Measurements from ENCODE around the gene UBE2M.
"Not testable (repeated sequence)": the region's sequence is repeated elsewhere in the genome, so short reads cannot be mapped to it uniquely, and the experiment has no call there.

UBE2M gene

DNA sequence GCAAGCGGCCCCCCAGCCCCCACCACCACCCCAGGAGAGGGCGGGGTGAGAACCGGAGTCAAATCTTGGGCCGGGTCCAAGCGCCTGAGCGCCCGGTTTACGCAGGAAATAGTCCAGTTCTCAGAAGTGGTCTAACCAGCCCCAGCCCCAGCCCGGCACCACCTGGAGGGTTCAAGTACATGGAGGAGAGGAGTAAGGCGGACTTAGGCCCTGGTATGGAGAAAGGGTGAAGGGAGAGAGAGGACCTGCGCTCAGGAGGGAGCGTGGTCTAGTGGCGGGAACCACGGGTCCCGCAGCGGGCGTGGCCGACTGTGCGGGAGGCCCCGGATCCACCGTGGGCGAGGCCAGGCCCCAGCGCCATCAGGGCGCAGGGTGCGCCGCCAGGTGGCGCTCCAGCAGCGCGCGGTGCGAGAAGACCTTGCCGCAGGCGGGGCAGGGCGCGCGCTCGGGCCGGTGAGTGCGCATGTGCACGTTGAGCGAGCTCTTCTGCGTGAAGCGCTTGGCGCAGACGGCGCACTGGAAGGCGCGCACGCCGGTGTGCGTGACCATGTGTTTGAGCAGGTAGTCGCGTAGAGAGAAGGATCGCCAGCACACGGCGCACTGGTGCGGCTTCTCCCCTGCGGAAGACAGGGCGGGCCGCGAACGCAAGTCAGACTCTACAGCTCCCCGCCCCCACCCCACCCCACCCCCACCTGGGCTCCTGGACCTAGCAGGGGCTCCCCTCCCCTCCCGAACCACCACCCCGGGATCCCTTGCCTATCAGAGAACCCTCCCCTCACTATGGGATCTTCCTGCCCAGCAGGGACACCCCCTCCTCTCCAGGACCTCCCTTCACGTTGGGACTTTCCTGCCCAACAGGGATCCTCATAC is 44.5 kb downstream of the UBE2M start:
- in situ Hi-C loops (cut with HindIII; ENCODE audit: low sequenced_read_pairs): no loop called here

DNA sequence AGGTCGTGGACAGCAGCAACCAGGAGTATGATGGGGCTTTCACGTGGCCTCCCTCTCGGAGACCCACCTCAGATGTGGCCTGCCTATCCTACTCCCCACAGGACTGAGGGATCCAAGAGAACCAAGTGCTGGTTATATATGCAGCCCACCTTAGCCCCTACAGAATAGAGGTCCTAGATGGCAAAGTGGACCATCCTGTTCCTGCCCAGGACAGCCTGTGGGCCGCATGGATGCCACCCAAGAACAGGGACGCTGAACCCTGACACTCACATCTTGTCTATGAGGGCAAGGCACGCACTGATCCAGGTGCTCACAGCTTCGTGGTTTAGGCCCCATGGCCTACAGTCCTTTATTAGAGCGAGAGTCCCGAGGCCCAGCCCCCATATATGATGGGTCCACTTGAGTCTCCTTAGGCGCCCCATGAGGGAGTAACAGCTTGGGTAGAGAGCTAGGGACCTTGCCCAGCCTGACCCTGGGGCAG is 45.2 kb downstream of the UBE2M start:
- in situ Hi-C loops (cut with HindIII; ENCODE audit: low sequenced_read_pairs): no loop called here

DNA sequence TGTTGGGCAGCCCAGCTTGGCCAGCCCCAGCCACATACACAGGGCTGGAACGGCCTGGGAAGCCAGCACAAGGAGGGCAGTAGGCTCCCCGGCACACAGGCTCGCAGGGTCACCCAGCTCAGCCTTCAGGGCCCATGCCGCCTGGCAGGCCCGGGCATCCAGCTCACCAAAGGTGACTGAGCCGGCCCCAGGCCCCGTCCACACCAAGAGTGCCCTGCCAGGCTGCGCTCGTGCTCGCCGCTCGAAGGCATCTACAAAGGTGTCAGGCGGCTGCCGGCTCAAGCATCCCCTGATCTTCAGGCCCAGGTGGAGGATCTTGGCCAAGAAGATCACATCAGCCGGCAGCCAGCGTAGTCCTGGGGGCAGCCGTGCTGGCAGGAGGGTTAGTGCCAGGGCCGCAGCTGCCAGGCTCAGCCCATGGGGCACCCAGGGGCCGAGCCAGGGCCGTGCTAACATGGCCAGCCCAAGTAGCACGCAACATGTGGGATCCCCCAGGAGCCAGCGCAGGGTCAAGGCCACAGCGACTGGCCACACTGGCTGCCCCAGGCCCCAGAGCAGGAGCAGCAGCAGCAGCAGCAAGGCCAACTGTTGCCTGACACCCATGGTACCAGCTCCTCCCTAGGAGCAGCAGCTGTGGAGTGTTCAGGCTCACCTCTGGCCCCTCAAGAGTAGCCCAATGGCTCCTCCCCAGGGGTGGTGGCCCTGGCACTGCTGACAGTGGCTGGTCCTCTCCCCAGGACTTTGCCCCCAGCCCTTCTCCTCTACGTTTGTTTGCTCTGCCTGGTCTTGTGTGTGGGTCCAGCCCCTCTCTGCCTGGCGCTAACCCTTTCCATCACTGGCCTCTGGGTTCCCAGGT is 46.8 kb downstream of the UBE2M start, which contains the start of gene SLC27A5:
Gene SLC27A5, minus strand, starts transcription at position 640 of the 856 bp plus-strand sequence. Its CDS starts 37 bp downstream, at position 603.
- in situ Hi-C loops (cut with HindIII; ENCODE audit: low sequenced_read_pairs): no loop called here

DNA sequence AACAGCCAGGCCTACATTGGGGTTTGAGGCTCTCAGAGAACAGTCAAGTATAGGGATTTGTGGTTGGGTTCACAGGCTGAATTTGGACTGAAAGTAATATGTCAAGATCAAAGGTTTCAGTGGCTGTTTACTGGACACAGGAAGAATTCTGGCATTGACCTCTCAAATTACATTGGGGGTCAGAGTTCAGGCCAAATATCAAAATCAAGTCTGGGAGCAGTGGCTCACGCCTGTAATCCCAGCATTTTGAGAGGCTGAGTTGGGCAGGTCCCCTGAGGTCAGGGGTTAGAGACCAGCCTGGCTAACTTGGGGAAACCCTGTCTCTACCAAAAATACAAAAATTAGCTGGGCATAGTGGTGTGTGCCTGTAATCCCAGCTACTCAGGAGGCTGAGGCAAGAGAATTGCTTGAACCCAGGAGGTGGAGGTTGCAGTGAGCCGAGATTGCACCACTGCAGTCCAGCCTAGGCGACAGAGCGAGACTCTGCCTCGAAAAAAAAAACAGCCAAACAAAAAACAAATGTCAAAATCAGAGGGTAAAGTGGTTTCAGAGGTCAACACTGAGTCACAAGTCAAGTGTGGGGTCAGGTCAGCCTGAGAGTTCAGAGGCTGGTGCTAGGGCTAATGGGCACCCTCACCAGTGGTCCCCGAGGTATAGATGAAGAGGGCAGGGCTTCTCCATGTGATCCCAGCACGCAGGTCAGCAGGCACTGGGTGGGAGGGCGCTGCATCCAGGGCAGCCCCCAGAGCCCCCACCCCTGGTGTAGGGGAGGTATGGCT is 48.1 kb downstream of the UBE2M start:
- in situ Hi-C loops (cut with HindIII; ENCODE audit: low sequenced_read_pairs): no loop called here

DNA sequence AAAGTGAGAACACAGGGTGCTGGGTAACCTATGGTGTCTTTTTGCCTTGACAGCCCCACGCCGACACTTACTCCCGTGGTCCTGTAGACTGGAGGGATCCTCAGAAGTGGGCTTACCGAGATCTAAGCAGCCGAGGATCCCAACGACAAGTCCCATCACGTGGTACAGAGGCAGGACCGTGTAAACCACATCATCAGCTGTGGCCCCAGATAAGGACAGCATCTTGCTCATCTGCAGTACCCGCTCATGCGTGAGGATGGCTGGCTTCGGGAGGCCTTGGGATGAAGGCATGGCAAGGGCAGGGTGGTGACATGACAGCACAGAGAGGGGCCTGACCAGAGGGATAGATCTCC is 48.7 kb downstream of the UBE2M start:
- in situ Hi-C loops (cut with HindIII; ENCODE audit: low sequenced_read_pairs): no loop called here

DNA sequence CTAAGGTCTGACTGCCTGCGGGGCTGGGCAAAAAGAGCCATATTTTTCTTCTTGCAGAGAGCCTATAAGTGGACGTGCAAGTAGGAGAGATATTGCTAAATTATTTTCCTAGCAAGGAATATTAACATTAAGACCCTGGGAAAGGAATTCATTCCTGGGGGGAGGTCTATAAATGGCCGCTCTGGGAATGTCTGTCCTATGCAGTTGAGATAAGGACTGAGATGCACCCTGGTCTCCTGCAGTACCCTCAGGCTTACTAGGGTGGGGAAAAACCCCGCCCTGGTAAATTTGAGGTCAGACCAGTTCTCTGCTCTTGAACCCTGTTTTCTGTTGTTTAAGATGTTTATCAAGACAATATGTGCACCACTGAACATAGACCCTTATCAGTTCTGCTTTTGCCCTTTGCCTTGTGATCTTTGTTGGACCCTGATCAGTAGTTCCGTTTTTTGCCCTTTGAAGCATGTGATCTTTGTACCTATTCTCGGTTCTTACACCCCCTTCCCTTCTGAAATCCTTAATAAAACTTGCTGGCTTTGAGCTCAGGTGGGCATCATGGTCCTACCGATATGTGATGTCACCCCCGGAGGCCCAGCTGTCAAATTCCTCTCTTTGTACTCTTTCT is 50.7 kb downstream of the UBE2M start:
- in situ Hi-C loops (cut with HindIII; ENCODE audit: low sequenced_read_pairs): not testable (repeated sequence)

Measured in endothelial cell of hepatic sinusoid (primary cell).